ENCODE results near the gene PIGU. TPM values are rescaled to one million over a fixed set of nuclear protein-coding genes. Genes with fewer than 3 reads are reported as not detected.

PIGU gene
- total and polyA plus RNA-seq, 2 of the 13 experiments (the other 11 are each of a cell fraction or from before 2014, with no cell fraction given), result 45.5 to 231 TPM

- no peak for TF ChIP-seq ZNF234 (CRISPR knock-in tag; conservative IDR thresholded peaks at IDR 0.05)
- TF ChIP-seq NCOA1 (CRISPR knock-in tag; IDR thresholded peaks at IDR 0.05), result peak; percentile 48; the same call in 1 of the 2 replicates
- TF ChIP-seq SP5 (CRISPR knock-in tag; IDR thresholded peaks at IDR 0.05; ENCODE audit: borderline replicate concordance, low read depth), result no peak
- TF ChIP-seq RAD51 (IDR thresholded peaks at IDR 0.05; ENCODE audit: borderline replicate concordance), result no peak
- TF ChIP-seq PRDM4 (CRISPR knock-in tag; IDR thresholded peaks at IDR 0.05; ENCODE audit: borderline replicate concordance), result no peak
- TF ChIP-seq ZNF282 (IDR thresholded peaks at IDR 0.05; ENCODE audit: partially characterized antibody), result no peak
- TF ChIP-seq, protein P1, sequence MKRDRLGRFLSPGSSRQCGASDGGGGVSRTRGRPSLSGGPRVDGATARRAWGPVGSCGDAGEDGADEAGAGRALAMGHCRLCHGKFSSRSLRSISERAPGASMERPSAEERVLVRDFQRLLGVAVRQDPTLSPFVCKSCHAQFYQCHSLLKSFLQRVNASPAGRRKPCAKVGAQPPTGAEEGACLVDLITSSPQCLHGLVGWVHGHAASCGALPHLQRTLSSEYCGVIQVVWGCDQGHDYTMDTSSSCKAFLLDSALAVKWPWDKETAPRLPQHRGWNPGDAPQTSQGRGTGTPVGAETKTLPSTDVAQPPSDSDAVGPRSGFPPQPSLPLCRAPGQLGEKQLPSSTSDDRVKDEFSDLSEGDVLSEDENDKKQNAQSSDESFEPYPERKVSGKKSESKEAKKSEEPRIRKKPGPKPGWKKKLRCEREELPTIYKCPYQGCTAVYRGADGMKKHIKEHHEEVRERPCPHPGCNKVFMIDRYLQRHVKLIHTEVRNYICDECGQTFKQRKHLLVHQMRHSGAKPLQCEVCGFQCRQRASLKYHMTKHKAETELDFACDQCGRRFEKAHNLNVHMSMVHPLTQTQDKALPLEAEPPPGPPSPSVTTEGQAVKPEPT (CRISPR knock-in tag; IDR thresholded peaks at IDR 0.05; ENCODE audit: low read depth), result 0 out of 2 replicates have a peak, but pooled peaks have one; percentile 11
- peak; percentile 68 for TF ChIP-seq TEAD3 (CRISPR knock-in tag; optimal IDR thresholded peaks at IDR 0.05; ENCODE audit: borderline replicate concordance)
- TF ChIP-seq HINFP (CRISPR knock-in tag; IDR thresholded peaks at IDR 0.05; ENCODE audit: low read depth), result no peak
- TF ChIP-seq, protein P2, sequence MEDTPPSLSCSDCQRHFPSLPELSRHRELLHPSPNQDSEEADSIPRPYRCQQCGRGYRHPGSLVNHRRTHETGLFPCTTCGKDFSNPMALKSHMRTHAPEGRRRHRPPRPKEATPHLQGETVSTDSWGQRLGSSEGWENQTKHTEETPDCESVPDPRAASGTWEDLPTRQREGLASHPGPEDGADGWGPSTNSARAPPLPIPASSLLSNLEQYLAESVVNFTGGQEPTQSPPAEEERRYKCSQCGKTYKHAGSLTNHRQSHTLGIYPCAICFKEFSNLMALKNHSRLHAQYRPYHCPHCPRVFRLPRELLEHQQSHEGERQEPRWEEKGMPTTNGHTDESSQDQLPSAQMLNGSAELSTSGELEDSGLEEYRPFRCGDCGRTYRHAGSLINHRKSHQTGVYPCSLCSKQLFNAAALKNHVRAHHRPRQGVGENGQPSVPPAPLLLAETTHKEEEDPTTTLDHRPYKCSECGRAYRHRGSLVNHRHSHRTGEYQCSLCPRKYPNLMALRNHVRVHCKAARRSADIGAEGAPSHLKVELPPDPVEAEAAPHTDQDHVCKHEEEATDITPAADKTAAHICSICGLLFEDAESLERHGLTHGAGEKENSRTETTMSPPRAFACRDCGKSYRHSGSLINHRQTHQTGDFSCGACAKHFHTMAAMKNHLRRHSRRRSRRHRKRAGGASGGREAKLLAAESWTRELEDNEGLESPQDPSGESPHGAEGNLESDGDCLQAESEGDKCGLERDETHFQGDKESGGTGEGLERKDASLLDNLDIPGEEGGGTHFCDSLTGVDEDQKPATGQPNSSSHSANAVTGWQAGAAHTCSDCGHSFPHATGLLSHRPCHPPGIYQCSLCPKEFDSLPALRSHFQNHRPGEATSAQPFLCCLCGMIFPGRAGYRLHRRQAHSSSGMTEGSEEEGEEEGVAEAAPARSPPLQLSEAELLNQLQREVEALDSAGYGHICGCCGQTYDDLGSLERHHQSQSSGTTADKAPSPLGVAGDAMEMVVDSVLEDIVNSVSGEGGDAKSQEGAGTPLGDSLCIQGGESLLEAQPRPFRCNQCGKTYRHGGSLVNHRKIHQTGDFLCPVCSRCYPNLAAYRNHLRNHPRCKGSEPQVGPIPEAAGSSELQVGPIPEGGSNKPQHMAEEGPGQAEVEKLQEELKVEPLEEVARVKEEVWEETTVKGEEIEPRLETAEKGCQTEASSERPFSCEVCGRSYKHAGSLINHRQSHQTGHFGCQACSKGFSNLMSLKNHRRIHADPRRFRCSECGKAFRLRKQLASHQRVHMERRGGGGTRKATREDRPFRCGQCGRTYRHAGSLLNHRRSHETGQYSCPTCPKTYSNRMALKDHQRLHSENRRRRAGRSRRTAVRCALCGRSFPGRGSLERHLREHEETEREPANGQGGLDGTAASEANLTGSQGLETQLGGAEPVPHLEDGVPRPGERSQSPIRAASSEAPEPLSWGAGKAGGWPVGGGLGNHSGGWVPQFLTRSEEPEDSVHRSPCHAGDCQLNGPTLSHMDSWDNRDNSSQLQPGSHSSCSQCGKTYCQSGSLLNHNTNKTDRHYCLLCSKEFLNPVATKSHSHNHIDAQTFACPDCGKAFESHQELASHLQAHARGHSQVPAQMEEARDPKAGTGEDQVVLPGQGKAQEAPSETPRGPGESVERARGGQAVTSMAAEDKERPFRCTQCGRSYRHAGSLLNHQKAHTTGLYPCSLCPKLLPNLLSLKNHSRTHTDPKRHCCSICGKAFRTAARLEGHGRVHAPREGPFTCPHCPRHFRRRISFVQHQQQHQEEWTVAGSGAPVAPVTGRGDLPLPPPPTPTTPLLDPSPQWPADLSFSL (CRISPR knock-in tag; IDR thresholded peaks at IDR 0.05), result no peak
- TF ChIP-seq IRF9 (CRISPR knock-in tag; IDR thresholded peaks at IDR 0.05; ENCODE audit: borderline replicate concordance), result no peak; the same call in 1 of the 2 replicates
- peak; percentile 16; the same call in 1 of the 2 replicates for TF ChIP-seq FOSL2 (CRISPR knock-in tag; IDR thresholded peaks at IDR 0.05)
Measured at GRCh38 chr20:34712525-34713192, 35.8 kb upstream of the PIGU start (continued).
